Aorta (tissue), 5 donors: ENCODE data around the gene CCDC88A. TPM values are rescaled to one million over a fixed set of nuclear protein-coding genes. Genes with fewer than 3 reads are reported as not detected.
A peak's percentile ranks its signal among the peaks of the same experiment; 100 is the strongest.

Source experiments
- ATAC-seq: fragments of 200-7000 bp; cut with Tn5 transposase; one replicate; pipeline ENCODE4 v1.9.1; 2022; ENCODE audit warnings: moderate library complexity; ENCODE audit not compliant: low FRiP score
- DNase-seq, 2 donors: peaks; one replicate each; pipeline ENCODE4 v3.0.0-alpha.2; 2020
- H3K27ac ChIP-seq, 2 donors: one replicate each; pipeline ENCODE4 v1.5.1; 2013; ENCODE audit warnings: low read length in 2 of 2, mild to moderate bottlenecking in 2 of 2, moderate library complexity in 2 of 2, control low read depth in 1 of 2, inconsistent platforms in 1 of 2, low read depth in 1 of 2
- H3K27me3 ChIP-seq, 2 donors: one replicate each; pipeline ENCODE4 v1.6.1; 2013; ENCODE audit warnings: control low read depth in 1 of 2, low read length in 1 of 2, mild to moderate bottlenecking in 1 of 2, moderate library complexity in 1 of 2; ENCODE audit not compliant: insufficient read depth in 2 of 2, control insufficient read depth in 1 of 2
- H3K36me3 ChIP-seq, 2 donors: one replicate each; pipeline ENCODE4 v1.6.1; 2013; ENCODE audit warnings: control low read depth in 1 of 2, low read length in 1 of 2, mild to moderate bottlenecking in 1 of 2; ENCODE audit not compliant: insufficient read depth in 2 of 2, control insufficient read depth in 1 of 2
- H3K4me1 ChIP-seq, 2 donors: one replicate each; pipeline ENCODE4 v1.6.1; 2013; ENCODE audit warnings: low read length in 2 of 2, control low read depth in 1 of 2, mild to moderate bottlenecking in 1 of 2, moderate library complexity in 1 of 2; ENCODE audit not compliant: insufficient read depth in 2 of 2, control insufficient read depth in 1 of 2
- H3K4me3 ChIP-seq, 2 donors: one replicate each; pipeline ENCODE4 v1.5.1; 2013; ENCODE audit warnings: low read length in 2 of 2, control low read depth in 1 of 2, mild to moderate bottlenecking in 1 of 2
- H3K9me3 ChIP-seq: one replicate; pipeline ENCODE4 v1.6.1; 2013; ENCODE audit warnings: mild to moderate bottlenecking, low read length; ENCODE audit not compliant: control insufficient read depth
- WGBS, 2 donors: extraction: QIAGEN DNeasy Blood & Tissue Kit; methylation state at CpG; one replicate each; pipeline ENCODE4 v1.1.7; 2013; 5-methylcytosine and 5-hydroxymethylcytosine counted together
- intact Hi-C, 2 donors: fragments of 100-400 bp; cut with DNase I; formaldehyde crosslinking; loops; one replicate each; pipeline versions ENCODE4 v1.14.2 to v1.15.0; 2022
- polyA plus RNA-seq, 2 donors: library from polyadenylated mRNA; stranded (reverse); fragments of 200-250 nt; gene quantifications; one replicate each; pipeline ENCODE4 v1.2.3, GENCODE V29; 2013
- total RNA-seq, 2 donors: library from RNA; stranded (reverse); fragmentation: NEBNext Ultra II Directional; extraction: Animal tissue kit (Norgen Biotek cat#: 25700); gene quantifications; one replicate each; pipeline ENCODE4 v1.2.1, GENCODE V29; 2021
- donor health status: healthy with polysubstance abuse.
- donor health status: Bipolar disorder and iron deficiency.
- donor health status: DM: no; HTN: no; CAD: no.
- donor health status: DM: no; HTN: no; CAD: no.
- donor health status: DM: yes; HTN: yes; CAD: no.

The CCDC88A gene
- total and polyA plus RNA-seq, 4 donors: 17.4 to 92.4 (median 47.7) TPM

DNA sequence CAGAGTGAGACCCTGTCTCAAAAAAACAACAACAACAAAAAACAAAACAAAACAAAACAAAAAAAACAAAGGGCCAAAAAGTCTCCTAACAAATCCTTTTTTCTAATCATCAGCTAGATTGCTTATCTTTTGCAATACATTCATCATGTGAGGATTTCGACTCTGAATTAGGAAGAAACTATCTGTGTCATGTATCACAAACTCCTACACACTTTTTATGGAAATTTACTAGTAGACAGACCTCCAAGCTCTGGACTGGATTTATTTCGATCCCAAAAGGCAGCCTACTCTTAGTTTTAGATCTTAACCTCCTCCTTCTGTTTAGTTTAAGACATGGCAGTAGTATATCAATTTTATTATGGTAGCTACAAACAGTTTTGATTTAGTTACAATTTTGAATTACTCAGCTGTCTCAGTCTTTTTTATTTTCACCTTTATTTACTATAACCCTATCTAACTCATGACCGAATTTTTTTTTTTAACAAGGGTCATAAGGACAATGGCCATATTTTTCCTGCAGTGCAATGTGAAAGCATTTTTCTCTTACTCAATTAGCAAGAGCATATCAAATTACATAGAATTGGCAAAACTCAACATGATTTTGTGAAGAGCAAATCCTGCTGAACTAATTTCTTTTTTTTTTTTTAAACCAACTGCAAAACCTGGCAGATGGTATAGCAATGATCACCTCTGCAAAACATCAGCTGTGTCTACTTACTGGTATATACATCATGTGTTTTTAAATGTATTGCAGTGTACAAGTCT is 10.7 kb upstream of the CCDC88A start:
- Histone ChIP-seq H3K9me3 (no peaks in the 10 kb centered on the region), H3K4me1 (peaks cover 0 to 2% of the 10 kb centered on the region in 2 donors), H3K27me3 (no peaks in the 10 kb centered on the region), H3K36me3 (no peaks in the 10 kb centered on the region), H3K27ac (no peak overlapping the region), H3K4me3 (no peak overlapping the region)
- intact Hi-C loops: loop anchor here (5.0 kb wide), 1 partner anchor 163 kb away; the partner anchor contains the start of gene MTIF2 (in 2 of the 2)
- WGBS, 2 donors: 90% methylated on average over 3 of the region's 3 CpGs
- no peak for ATAC-seq
- DNase-seq: no peak

DNA sequence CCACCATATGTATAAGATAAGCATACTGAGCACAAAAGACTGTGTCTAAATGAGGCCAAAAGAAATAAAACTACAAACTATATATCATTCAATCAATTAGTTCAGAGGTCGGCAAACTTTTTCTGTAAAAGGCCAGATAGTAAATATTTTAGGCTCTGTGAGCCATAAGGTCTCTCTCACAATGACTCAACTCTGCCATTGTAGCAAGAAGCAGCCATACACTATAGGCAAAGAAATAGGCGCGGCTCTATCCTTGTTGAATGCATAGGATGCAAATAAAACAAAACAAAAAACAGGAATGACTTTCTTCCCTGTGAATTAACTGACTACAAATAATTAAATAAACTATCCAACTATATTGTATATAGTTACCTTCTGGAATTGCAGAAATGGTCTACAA is 8.6 kb upstream of the CCDC88A start:
- ATAC-seq (no peak), DNase-seq (no peak)
- no peak overlapping the region for H3K4me3 ChIP-seq
- no peaks in the 10 kb centered on the region for H3K27me3 ChIP-seq
- intact Hi-C loops: no loop called here
- H3K27ac ChIP-seq: no peak overlapping the region
- 94% methylated on average over 3 of the region's 3 CpGs for WGBS, 2 donors
- H3K36me3 ChIP-seq: no peaks in the 10 kb centered on the region
- no peaks in the 10 kb centered on the region for H3K9me3 ChIP-seq
- peaks cover 0 to 2% of the 10 kb centered on the region in 2 donors for H3K4me1 ChIP-seq

DNA sequence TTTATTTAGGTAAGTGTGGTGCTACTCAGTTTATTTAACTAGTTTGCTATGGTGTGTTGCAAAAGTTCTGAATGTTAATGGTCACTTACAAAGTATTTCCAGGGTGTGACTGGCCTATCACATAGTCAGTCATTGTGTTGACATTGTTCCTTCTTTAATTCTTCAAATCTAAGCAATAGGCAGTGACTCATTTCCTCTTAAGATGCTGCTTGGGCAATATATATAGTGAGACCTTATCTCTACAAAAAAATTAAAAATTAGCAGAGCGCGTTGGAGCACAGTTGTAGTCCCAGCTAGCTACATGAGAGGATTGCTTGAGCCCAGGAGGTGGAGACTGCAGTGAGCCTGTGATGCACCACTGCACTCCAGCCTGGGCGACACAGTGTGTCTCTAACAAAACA is 5.8 kb upstream of the CCDC88A start:
- intact Hi-C loops: no loop called here
- no peak for DNase-seq
- no peak for ATAC-seq
- Histone ChIP-seq H3K27ac (no peak overlapping the region), H3K36me3 (no peaks in the 10 kb centered on the region), H3K4me3 (no peak overlapping the region), H3K27me3 (no peaks in the 10 kb centered on the region), H3K4me1 (no peaks in the 10 kb centered on the region), H3K9me3 (no peaks in the 10 kb centered on the region)
- 54 to 61% methylated on average over 3 of the region's 3 CpGs for WGBS, 2 donors

DNA sequence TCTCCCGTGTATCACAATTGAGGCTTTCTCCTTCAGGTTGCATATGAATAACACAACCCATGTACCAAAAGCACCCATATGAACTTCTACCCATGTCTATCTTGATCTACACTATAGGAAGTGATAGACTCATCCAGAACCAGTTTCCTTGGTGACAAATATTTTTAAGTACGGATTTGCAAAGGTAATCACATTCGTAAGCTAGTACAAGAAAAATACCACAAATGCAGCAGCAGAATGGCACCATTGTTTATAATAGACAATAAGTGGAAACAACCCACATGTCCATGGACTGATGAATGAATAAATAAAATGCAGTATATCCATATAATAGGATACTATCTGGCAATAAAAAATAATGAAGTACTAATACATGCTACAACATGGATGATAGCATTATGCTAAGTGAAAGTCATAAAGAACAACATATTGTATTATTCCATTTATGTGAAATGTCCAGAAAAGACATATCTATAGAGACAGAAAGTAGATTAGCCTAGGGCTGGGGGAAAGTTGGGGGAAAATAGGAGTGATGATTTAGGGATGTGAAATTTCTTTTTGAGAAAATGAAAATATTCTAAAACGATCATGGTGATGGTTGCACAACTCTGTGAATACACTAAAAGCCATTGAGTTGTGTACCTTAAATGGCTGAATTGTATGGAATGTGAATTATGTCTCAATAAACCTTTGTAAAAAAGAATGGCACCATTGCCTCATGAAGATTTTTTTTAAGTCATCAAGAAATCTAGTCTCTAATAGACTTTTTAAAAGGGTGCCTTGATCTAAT is 3.4 kb upstream of the CCDC88A start:
- no peaks in the 10 kb centered on the region for H3K4me1 ChIP-seq
- no peak overlapping the region for H3K27ac ChIP-seq
- no peak for ATAC-seq
- intact Hi-C loops: no loop called here
- H3K27me3 ChIP-seq: no peaks in the 10 kb centered on the region
- 82 to 85% methylated on average over 4 of the region's 4 CpGs for WGBS, 2 donors
- H3K9me3 ChIP-seq: no peaks in the 10 kb centered on the region
- H3K36me3 ChIP-seq: no peaks in the 10 kb centered on the region
- DNase-seq: no peak
- H3K4me3 ChIP-seq: no peak overlapping the region

DNA sequence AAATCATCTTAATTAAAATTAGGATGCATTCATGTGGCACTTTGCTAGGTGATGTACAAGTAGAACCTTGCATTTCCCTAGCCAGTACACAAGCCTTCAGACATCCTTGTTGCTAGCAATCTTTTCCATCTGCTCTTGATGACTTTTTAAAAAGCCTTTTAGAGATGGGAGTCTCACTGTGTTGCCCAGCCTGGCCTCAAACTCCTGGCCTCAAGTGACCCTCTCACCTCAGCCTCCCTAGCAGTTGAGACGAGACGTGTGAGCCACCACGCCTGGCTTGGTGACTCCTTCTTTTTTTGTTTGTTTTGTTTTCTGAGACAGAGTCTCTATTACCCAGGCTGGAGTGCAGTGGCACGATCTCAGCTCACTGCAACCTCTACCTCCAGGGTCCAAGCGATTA is 1.7 kb upstream of the CCDC88A start:
- intact Hi-C loops: no loop called here
- H3K9me3 ChIP-seq: no peaks in the 10 kb centered on the region
- no peak for ATAC-seq
- H3K27me3 ChIP-seq: no peaks in the 10 kb centered on the region
- H3K4me1 ChIP-seq: no peaks in the 10 kb centered on the region
- DNase-seq: no peak
- 91 to 92% methylated on average over 5 of the region's 5 CpGs for WGBS, 2 donors
- no peak overlapping the region for H3K4me3 ChIP-seq
- no peaks in the 10 kb centered on the region for H3K36me3 ChIP-seq
- no peak overlapping the region for H3K27ac ChIP-seq

DNA sequence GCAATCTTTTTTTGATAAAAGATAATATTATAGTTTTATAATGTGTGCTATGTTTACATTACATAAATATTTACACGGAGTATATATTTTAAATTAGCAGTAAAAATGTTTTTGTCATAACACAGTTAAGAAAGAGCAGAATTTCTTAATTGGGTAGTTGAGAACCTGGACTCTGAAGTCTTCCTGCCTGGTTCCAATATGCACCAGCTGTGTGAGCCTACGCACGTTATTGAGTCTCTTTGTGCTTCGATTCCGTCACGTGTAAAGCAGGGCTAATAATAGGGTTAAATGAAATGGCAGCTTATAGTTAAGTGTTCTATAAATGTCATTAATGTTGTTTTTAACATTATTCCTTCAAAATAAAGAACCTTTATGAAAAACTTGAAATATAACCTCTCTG is 1.2 kb upstream of the CCDC88A start:
- peak overlapping the region; percentile 51 to 81 for H3K4me3 ChIP-seq
- H3K9me3 ChIP-seq: no peaks in the 10 kb centered on the region
- no peaks in the 10 kb centered on the region for H3K36me3 ChIP-seq
- 44 to 48% methylated on average over 6 of the region's 6 CpGs for WGBS, 2 donors
- H3K4me1 ChIP-seq: no peaks in the 10 kb centered on the region
- no peak for ATAC-seq
- H3K27ac ChIP-seq: no peak overlapping the region
- intact Hi-C loops: no loop called here
- DNase-seq: no peak
- no peaks in the 10 kb centered on the region for H3K27me3 ChIP-seq

DNA sequence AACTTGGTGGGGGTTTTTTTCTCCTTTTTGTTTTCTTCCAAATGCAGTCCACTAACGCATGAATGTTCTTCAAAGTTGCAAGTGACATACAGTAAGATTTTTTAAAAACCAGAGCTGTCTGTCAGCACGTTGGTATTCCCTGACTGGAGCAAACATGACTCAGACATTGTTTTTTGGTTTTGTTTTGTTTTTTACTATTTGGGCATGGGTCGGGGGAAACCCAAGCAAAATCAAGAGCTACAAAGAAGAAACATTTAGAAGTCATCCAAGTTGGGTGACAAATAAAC is 726 bp upstream of the CCDC88A start:
- peaks cover 0 to under 1% of the 10 kb centered on the region in 2 donors for H3K36me3 ChIP-seq
- H3K4me1 ChIP-seq: peaks cover 0 to under 1% of the 10 kb centered on the region in 2 donors
- peak overlapping the region in 1 of 2 donors; percentile 9 for H3K27ac ChIP-seq
- H3K4me3 ChIP-seq: peak overlapping the region; percentile 51 to 81
- 0% methylated on average over 3 of the region's 3 CpGs for WGBS, 2 donors
- no peaks in the 10 kb centered on the region for H3K27me3 ChIP-seq
- intact Hi-C loops: no loop called here
- no peak for ATAC-seq
- H3K9me3 ChIP-seq: no peaks in the 10 kb centered on the region
- DNase-seq: no peak

DNA sequence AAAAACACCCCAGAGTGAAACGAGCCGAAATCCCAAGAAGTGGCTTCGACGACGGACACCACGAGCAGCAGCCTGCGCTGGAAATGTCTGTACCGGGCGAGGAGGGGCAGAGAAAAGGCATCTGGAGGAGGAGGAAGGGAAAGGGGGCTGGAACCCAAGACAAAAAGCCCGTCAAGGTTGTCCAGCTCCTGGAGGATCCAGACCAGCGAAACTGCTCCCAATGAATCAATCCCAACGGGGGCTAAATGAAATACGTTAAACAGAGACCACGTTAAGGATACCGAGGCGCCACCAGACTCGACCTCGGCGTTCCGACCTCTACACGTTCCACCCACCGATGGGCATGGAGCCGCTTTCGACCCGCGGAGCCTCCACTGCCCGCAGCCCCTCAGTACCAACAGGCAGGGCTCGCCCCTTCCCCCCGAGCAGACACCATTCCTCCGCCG is 400 bp downstream of the CCDC88A start:
- Histone ChIP-seq H3K27ac (peak overlapping the region in 1 of 2 donors; percentile 62), H3K4me1 (peaks cover 0 to 2% of the 10 kb centered on the region in 2 donors), H3K9me3 (no peaks in the 10 kb centered on the region), H3K36me3 (peaks cover 0 to 2% of the 10 kb centered on the region in 2 donors), H3K27me3 (no peaks in the 10 kb centered on the region), H3K4me3 (peak overlapping the region; percentile 38 to 81)
- WGBS, 2 donors: 0 to 1% methylated on average over 30 to 31 of the region's 31 CpGs
- intact Hi-C loops: loop anchor here (5.0 to 10.0 kb wide), 2 partner anchors 54 to 137 kb away; no protein-coding TSS in a partner anchor
- peak; percentile 68 for ATAC-seq
- DNase-seq: no peak
